Measurements from ENCODE around the gene NRXN2. TPM values are rescaled to one million over a fixed set of nuclear protein-coding genes. Genes with fewer than 3 reads are reported as not detected.

NRXN2 gene
- total and polyA plus RNA-seq, 2 donors (not counting 3 experiments of a cell fraction or from before 2014, with no cell fraction given) = not detected

- H3K9ac ChIP-seq (replicated peaks; ENCODE audit: extremely low read depth, insufficient read depth, low read length) = no peak overlapping the region
- H3K36me3 ChIP-seq (ENCODE audit: control insufficient read depth in 2 of 2, extremely low read depth in 1 of 2, insufficient read depth in 2 of 2, low read length in 2 of 2) = peaks cover 70 to 71% of the 10 kb centered on the region in 2 experiments
- CTCF ChIA-PET = interaction anchor here (0.7 to 1.1 kb wide), 2 partner anchors 12 to 78 kb away, joined by 3 to 5 read pairs; no protein-coding TSS in a partner anchor
- H3K27ac ChIP-seq (ENCODE audit: insufficient read depth, low read depth, low read length) = peak overlapping the region; percentile 10
- H3K9me3 ChIP-seq (replicated peaks; ENCODE audit: control insufficient read depth, insufficient read depth, low read length) = no peaks in the 10 kb centered on the region
- H3K4me1 ChIP-seq (ENCODE audit: control insufficient read depth, extremely low read depth, insufficient read depth, low read length) = peaks cover 31% of the 10 kb centered on the region
- H3K9me1 ChIP-seq (replicated peaks; ENCODE audit: control insufficient read depth, extremely low read depth, insufficient read depth, low read length) = no peaks in the 10 kb centered on the region
- dilution Hi-C loops (cut with MboI; ENCODE audit: extremely low pct_ligation_motif_present, low sequenced_read_pairs) = no loop called here
- peak; percentile 55 for FAIRE-seq
- H3K27me3 ChIP-seq (ENCODE audit: control insufficient read depth in 2 of 2, insufficient read depth in 2 of 2, low read length in 2 of 2) = no peaks in the 10 kb centered on the region
- no peak overlapping the region for H2AFZ ChIP-seq (ENCODE audit: low read depth, low read length)
- BruUV-seq (replicated peaks) = TSS peak; percentile 3
- H3K4me3 ChIP-seq (replicated peaks in 1 of 3; ENCODE audit: insufficient read depth in 1 of 3, low read depth in 1 of 3, low read length in 3 of 3) = no peak overlapping the region
- DNase-seq (ENCODE audit: low read depth, low spot score) = peak; percentile 55
- intact Hi-C loops (cut with micrococcal nuclease) = no loop called here
- POLR2A ChIA-PET = no interaction called here
- H3K79me2 ChIP-seq (ENCODE audit: control insufficient read depth, insufficient read depth, low read length) = peaks cover 59% of the 10 kb centered on the region
- TF ChIP-seq, protein P1, sequence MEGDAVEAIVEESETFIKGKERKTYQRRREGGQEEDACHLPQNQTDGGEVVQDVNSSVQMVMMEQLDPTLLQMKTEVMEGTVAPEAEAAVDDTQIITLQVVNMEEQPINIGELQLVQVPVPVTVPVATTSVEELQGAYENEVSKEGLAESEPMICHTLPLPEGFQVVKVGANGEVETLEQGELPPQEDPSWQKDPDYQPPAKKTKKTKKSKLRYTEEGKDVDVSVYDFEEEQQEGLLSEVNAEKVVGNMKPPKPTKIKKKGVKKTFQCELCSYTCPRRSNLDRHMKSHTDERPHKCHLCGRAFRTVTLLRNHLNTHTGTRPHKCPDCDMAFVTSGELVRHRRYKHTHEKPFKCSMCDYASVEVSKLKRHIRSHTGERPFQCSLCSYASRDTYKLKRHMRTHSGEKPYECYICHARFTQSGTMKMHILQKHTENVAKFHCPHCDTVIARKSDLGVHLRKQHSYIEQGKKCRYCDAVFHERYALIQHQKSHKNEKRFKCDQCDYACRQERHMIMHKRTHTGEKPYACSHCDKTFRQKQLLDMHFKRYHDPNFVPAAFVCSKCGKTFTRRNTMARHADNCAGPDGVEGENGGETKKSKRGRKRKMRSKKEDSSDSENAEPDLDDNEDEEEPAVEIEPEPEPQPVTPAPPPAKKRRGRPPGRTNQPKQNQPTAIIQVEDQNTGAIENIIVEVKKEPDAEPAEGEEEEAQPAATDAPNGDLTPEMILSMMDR (IDR thresholded peaks at IDR 0.05; ENCODE audit: extremely low read depth in 1 of 2, insufficient read depth in 1 of 2, low read depth in 1 of 2, low read length in 2 of 2) = peak; percentile 79 to 87
- TF ChIP-seq MYC (IDR thresholded peaks at IDR 0.05; ENCODE audit: low read depth, low read length) (no peak), GATA2 (IDR thresholded peaks at IDR 0.05; ENCODE audit: insufficient read depth, insufficient read length, low read depth, low read length) (no peak)
- peaks cover 13% of the 10 kb centered on the region for H4K20me1 ChIP-seq (replicated peaks; ENCODE audit: control insufficient read depth, extremely low read depth, insufficient read depth, low read length)
- H3K4me2 ChIP-seq (ENCODE audit: insufficient read depth, low read length) = no peak overlapping the region
Observed at GRCh38 chr11:64767344-64768299, 44.6 kb upstream of the NRXN2 start.

DNA sequence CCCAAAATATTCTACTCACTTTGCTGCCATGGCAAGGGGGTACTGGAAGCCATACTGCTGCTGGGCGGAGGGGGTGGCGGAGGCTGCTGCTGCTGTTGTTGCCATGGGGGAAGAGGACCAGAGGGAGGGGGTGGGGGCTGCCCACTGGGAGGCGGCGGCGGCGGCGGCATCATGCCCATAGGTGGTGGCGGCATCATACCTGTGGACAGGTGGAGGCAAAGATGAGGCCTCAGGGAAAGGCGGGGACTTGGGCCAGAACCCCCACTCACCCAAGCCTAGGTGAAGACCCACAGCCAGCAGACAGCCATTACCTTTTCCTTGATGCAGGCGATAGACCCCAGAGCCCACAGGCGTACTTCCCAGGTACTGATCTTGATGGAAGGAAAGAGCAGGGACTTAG lies 43.9 kb upstream of the NRXN2 start:
- no peaks in the 10 kb centered on the region for H3K9me3 ChIP-seq (replicated peaks; ENCODE audit: control insufficient read depth, insufficient read depth, low read length)
- H3K9ac ChIP-seq (replicated peaks; ENCODE audit: extremely low read depth, insufficient read depth, low read length) = no peak overlapping the region
- ChIA-PET POLR2A (no interaction called here), CTCF (no interaction called here)
- no peak for FAIRE-seq
- H3K4me1 ChIP-seq (ENCODE audit: control insufficient read depth, extremely low read depth, insufficient read depth, low read length) = peaks cover 24% of the 10 kb centered on the region
- DNase-seq (ENCODE audit: low read depth, low spot score) = no peak
- BruUV-seq (replicated peaks) = no TSS peak
- peaks cover 52% of the 10 kb centered on the region for H3K79me2 ChIP-seq (ENCODE audit: control insufficient read depth, insufficient read depth, low read length)
- H3K4me2 ChIP-seq (ENCODE audit: insufficient read depth, low read length) = no peak overlapping the region
- no peak for TF ChIP-seq POLR2AphosphoS5 (IDR thresholded peaks at IDR 0.05; ENCODE audit: insufficient read depth, low read depth, low read length)
- TF ChIP-seq POLR2A (IDR thresholded peaks at IDR 0.05; ENCODE audit: low read depth, low read length) = no peak
- no peak for TF ChIP-seq MYC (IDR thresholded peaks at IDR 0.05; ENCODE audit: low read depth, low read length)
- TF ChIP-seq FOS (IDR thresholded peaks at IDR 0.05; ENCODE audit: borderline replicate concordance, insufficient read depth, low read length) = no peak
- no peak for TF ChIP-seq JUN (IDR thresholded peaks at IDR 0.05; ENCODE audit: borderline replicate concordance, insufficient read depth, insufficient read length, low read depth)
- no peak for TF ChIP-seq GATA2 (IDR thresholded peaks at IDR 0.05; ENCODE audit: insufficient read depth, insufficient read length, low read depth, low read length)
- TF ChIP-seq, protein P2, sequence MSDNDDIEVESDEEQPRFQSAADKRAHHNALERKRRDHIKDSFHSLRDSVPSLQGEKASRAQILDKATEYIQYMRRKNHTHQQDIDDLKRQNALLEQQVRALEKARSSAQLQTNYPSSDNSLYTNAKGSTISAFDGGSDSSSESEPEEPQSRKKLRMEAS (IDR thresholded peaks at IDR 0.05; ENCODE audit: insufficient read depth, insufficient read length) = no peak
- dilution Hi-C loops (cut with MboI; ENCODE audit: extremely low pct_ligation_motif_present, low sequenced_read_pairs) (no loop called here), intact Hi-C loops (cut with micrococcal nuclease) (no loop called here)
- H3K36me3 ChIP-seq (ENCODE audit: control insufficient read depth in 2 of 2, extremely low read depth in 1 of 2, insufficient read depth in 2 of 2, low read length in 2 of 2) = peaks cover 71 to 75% of the 10 kb centered on the region in 2 experiments
- H3K27ac ChIP-seq (ENCODE audit: insufficient read depth, low read depth, low read length) = no peak overlapping the region
- no peak overlapping the region for H2AFZ ChIP-seq (ENCODE audit: low read depth, low read length)
- H4K20me1 ChIP-seq (replicated peaks; ENCODE audit: control insufficient read depth, extremely low read depth, insufficient read depth, low read length) = peaks cover 10% of the 10 kb centered on the region
- no peaks in the 10 kb centered on the region for H3K27me3 ChIP-seq (ENCODE audit: control insufficient read depth in 2 of 2, insufficient read depth in 2 of 2, low read length in 2 of 2)
- no peaks in the 10 kb centered on the region for H3K9me1 ChIP-seq (replicated peaks; ENCODE audit: control insufficient read depth, extremely low read depth, insufficient read depth, low read length)
- no peak overlapping the region for H3K4me3 ChIP-seq (replicated peaks in 1 of 3; ENCODE audit: insufficient read depth in 1 of 3, low read depth in 1 of 3, low read length in 3 of 3)

Measured in endothelial cell of umbilical vein (primary cell).